Inflammatory macrophage treated with lipopolysaccharide for 4 hours (primary cell): Measurements from ENCODE around the gene ANXA3.
A peak's percentile ranks its signal among the peaks of the same experiment; 100 is the strongest.

Experiments used
- DNase-seq: peaks from one replicate; pipeline ENCODE4 v3.0.0-alpha.2; 2020

The ANXA3 gene

DNA sequence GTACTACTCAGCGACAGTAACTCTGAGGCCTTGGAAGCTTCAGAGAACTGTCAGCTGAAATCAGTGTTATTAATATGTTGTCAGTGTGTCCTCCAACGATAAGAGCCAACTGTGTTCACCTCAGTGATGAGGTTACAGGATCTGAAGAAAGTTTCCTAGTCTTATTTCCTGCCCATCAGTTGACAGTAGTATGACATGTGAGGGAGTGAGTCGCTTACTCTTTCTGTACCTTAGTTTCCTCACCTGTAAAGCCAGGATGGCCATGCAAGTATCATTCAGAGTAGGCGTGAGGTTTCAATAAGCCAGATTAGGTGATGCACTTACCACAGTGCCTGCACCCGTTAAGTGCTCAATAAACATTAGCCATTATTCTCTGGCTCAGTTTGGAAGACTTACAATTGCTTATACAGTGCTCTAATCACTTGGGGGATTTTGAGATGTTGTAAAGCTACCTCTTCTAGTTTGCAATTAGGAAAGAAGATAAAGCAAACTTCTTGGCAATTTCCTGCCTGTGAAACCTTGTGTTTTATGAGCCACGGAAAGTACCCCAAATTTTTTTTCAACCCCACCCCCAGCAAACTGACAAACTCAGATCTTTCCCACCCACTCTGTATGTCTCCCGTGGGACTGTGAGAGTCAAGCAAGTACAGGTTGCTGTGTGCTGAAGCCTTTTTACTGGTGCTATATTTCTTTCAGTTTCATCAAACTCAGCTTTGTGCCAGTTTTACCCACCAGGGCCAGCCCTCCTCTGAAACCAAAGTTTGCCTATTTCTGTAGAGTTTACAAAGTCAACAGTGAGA lies 62.2 kb downstream of the ANXA3 start:
- DNase-seq: peak; percentile 60

GRCh38 chr4:78616046-78616498 lies 64.5 kb downstream of the ANXA3 start:
- no peak for DNase-seq

- no peak for DNase-seq
These were observed 66.9 kb downstream of the ANXA3 start for GRCh38 chr4:78618436-78618835.

- no peak for DNase-seq
These were observed 69.8 kb downstream of the ANXA3 start for GRCh38 chr4:78621395-78621794.

DNA sequence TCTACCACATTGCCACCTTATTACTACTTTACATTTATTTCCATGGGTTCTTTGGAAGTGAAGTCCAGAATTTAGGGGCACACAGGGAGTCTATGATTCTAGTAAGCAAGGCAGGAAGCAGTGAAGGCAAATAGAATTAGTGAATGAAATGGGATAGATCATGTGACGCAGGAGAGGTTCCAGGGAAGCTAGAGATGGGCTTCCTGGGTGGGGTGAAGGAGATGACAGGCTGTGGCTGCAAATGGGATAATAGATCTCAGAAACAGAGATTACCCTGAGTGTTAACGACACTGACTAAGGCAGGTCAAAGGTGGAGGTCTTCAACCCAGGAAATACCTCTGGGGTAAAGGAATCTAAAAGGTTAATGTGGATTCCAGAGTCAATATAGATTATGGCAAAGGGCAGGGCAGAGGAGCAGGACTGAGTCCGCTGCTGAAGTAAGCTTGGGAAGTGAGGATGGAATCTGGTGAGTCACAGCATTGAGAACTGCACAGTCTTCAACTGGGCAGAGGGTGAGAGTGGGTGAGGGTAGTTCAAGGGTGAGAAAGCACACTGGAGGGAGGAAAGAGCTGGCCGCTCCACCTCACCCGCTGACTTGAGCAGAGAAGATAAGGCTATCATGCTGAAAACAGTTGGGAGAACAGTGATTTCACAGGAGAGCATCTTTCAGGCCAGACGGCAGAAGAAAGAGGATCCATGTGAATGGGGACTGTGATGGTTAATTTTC lies 70.8 kb downstream of the ANXA3 start:
- no peak for DNase-seq

- DNase-seq: peak; percentile 64
These were observed 72.5 kb downstream of the ANXA3 start for GRCh38 chr4:78624048-78624447.

- DNase-seq: peak; percentile 70
These were observed 73.5 kb downstream of the ANXA3 start for GRCh38 chr4:78625073-78625472.

GRCh38 chr4:78627046-78627965 lies 75.7 kb downstream of the ANXA3 start:
- DNase-seq: no peak

GRCh38 chr4:78627966-78628678 lies 76.6 kb downstream of the ANXA3 start:
- no peak for DNase-seq

DNA sequence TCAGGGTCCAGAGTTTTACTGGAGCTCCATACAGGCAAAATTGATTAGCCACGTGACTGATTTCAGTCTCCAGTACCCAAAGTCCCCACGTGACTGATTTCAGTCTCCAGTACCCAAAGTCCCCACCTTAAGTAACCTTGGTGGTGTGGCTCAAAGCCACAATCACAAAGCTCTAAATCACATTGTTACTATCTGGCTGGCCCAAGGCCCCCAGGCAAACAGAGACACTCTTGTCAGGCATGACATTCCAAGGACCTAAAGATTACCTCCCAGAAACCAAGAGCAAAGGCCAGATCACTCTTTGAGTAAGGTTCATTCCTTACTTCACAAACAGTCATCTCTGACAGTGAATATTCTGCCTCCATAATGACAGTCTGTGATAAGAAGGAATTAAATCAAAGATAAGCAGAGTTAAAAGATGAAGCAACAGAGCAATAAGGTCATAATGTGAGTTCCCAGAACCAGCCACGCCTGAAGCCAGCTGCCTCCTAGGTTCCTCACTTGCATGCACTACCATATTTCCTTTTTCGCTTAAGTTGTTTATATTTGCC lies 78.5 kb downstream of the ANXA3 start:
- DNase-seq: peak; percentile 79

- no peak for DNase-seq
These were observed 79.0 kb downstream of the ANXA3 start for GRCh38 chr4:78630615-78631014.

GRCh38 chr4:78634011-78634664 lies 82.6 kb downstream of the ANXA3 start:
- DNase-seq: no peak

GRCh38 chr4:78638337-78639172 lies 87.0 kb downstream of the ANXA3 start:
- peak; percentile 56 for DNase-seq

DNA sequence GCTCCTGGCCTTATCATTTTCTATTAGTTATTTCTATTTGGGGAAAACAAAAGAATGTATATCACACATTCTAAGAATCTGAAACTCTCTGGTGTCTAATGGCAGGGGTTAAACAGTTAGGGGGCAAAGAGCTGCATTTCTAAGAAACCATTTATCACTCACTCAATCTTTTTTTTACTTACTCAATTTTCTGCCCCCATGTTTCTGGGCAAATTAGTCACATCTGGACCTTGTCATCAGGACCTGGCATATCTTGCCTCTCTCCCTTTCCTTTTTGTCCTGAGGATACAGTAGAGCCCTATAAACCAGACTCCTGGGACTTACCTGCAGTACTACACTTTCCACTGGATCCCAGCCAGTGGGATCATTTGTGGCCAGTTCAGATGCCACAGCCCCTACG lies 89.1 kb downstream of the ANXA3 start:
- DNase-seq: no peak

DNA sequence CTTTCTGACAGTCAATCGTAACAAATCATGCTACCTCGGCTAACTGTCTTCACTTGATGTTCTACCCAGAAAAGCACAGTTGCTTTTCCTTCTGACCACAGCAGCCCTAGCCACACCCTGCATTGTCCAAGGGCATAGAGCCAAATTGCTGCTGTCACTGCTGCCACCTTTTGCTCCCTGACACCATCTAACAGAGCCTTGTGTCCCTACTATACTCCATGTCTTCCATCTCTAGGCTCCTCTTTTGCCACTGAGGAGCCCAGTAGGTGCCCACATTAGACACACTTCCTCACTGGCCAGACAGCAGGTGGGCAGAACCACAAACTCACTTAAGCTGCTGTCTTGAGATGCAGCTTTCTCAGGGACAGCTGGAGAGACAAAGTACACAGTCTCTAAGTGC lies 91.4 kb downstream of the ANXA3 start:
- no peak for DNase-seq

- no peak for DNase-seq
These were observed 92.6 kb downstream of the ANXA3 start for GRCh38 chr4:78644063-78644691.

DNA sequence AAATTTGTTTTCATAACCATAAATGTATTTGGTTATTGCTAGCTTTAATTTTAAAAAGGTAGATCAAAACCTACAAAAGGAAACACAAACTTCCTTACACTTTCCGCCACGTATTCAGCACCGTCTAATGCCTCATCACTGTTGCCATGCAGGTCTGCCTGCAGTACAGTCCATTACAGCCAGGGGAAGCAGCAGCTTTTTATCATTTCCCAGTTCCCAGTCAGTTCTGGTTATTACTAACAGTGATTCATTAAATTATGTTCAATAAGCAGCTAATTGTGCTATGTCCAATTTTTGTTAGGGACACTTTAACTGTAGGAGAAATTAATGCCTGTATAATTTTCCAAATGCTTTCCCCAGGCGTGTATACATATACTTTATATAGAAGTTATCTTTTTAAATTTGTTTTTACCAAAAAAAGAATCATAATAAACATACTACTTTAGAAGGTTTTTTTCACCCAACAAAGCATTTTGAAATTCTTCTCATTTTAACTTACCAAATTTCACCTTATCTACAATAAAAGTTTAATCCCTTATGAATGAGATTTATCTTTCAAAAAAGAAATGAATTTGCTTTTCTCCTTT lies 93.3 kb downstream of the ANXA3 start:
- peak; percentile 87 for DNase-seq

DNA sequence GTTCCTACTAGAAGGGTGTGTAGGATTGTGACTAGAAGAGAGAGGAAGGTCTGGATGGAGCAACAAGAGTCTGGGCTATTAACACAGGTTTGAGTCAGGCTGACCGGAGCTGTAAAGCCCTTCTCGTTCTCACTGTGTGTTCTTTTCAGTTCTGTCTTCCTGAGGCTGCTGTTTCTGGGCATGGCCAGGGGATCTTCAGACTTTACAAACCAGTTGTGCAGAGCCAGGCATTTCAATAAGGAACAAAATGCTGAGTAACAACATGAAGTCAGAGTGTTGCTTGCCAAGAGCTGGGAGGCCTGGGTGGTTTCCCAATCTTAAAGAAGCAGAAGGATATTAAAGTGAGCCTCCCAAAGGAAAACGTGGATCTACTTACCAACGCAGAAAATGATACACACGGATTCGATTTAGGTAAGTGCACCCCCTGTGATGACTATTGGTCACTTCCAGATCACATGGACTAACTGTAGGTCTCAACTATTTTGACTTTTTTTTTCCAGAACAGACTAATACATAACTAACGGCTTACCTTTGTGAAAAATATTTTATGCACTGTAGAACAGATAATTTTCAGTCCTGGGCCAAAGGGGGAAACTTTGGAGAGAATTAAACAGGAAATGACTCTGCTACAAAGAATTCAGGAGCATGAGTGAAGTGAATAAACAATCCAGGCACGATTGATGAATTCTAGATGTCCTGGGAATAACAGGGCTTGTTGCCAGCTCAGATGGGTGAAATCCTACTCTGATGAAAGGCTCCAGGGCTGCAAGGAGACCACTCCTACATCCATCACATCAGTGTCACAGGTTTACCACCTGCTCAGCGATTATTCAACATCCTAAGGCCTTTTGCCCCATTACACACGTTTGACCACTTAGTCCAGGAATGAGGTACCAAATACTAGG lies 94.5 kb downstream of the ANXA3 start:
- DNase-seq: peak; percentile 94

DNA sequence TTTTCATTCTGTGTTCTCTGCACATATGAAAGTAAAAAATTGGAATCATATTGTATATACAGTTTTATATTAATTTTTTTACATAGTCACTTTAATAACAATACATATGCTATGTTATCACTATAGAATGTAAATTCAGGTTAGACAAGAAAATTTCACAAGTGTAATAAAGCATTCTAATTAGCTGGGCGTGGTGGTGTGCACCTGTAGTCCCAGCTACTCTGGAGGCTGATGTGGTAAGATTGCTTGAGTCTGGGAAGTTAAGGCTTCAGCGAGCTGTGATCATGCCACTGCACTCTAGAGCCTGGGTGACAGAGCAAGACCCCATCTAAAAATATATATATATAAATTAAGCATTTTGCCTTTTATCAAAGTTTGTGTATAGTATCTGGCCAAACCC lies 95.7 kb downstream of the ANXA3 start:
- no peak for DNase-seq
